RCC 7860 (cell line): ENCODE measurements around the gene FA2H.

Experiments used
- DNase-seq: peaks from one replicate; pipeline ENCODE4 v3.0.0-alpha.2; 2015; ENCODE audit warnings: low spot score
- FAIRE-seq: peaks from 2 replicates; lab custom pipeline; 2012; peaks lifted over from hg19 to GRCh38; lab: Jason Lieb, UNC

FA2H gene

GRCh38 chr16:74745109-74745615 is 29.5 kb downstream of the FA2H start:
- no peak for FAIRE-seq
- DNase-seq = no peak

GRCh38 chr16:74744566-74744965 is 30.1 kb downstream of the FA2H start:
- no peak for DNase-seq
- FAIRE-seq = no peak

- FAIRE-seq (peak; percentile 86), DNase-seq (peak; percentile 95)
Measured at GRCh38 chr16:74743668-74744299, 30.8 kb downstream of the FA2H start.

GRCh38 chr16:74743045-74743667 is 31.5 kb downstream of the FA2H start:
- DNase-seq = no peak

GRCh38 chr16:74742051-74742481 is 32.6 kb downstream of the FA2H start:
- DNase-seq = no peak
- FAIRE-seq = no peak

More at GRCh38 chr16:74743045-74743667, 31.5 kb downstream of the FA2H start:
- no peak for FAIRE-seq

- DNase-seq (peak; percentile 63), FAIRE-seq (no peak)
Measured at GRCh38 chr16:74740795-74741304, 33.8 kb downstream of the FA2H start.

GRCh38 chr16:74739275-74739674 is 35.3 kb downstream of the FA2H start:
- FAIRE-seq = no peak
- DNase-seq = no peak

- FAIRE-seq = no peak
Measured at GRCh38 chr16:74738816-74739215, 35.8 kb downstream of the FA2H start.

GRCh38 chr16:74738113-74738541 is 36.5 kb downstream of the FA2H start:
- DNase-seq (peak; percentile 89), FAIRE-seq (peak; percentile 84)

More at GRCh38 chr16:74738816-74739215, 35.8 kb downstream of the FA2H start:
- no peak for DNase-seq

- no peak for FAIRE-seq
- DNase-seq = no peak
Measured at GRCh38 chr16:74737521-74737920, 37.1 kb downstream of the FA2H start.

- no peak for DNase-seq
- FAIRE-seq = no peak
Measured at GRCh38 chr16:74736531-74737157, 38.0 kb downstream of the FA2H start.

- FAIRE-seq = no peak
- DNase-seq = no peak
Measured at GRCh38 chr16:74735554-74735953, 39.1 kb downstream of the FA2H start.

GRCh38 chr16:74735162-74735452 is 39.5 kb downstream of the FA2H start:
- no peak for FAIRE-seq
- no peak for DNase-seq

- no peak for DNase-seq
- no peak for FAIRE-seq
Measured at GRCh38 chr16:74734361-74735161, 40.1 kb downstream of the FA2H start.

GRCh38 chr16:74732707-74733350 is 41.8 kb downstream of the FA2H start:
- no peak for FAIRE-seq
- no peak for DNase-seq

- DNase-seq = no peak
- no peak for FAIRE-seq
Measured at GRCh38 chr16:74731853-74732477, 42.7 kb downstream of the FA2H start.

GRCh38 chr16:74729783-74730683 is 44.6 kb downstream of the FA2H start:
- no peak for FAIRE-seq
- no peak for DNase-seq

- DNase-seq (no peak), FAIRE-seq (no peak)
Measured at GRCh38 chr16:74727903-74728302, 46.7 kb downstream of the FA2H start.

GRCh38 chr16:74726716-74727115 is 47.9 kb downstream of the FA2H start:
- FAIRE-seq (no peak), DNase-seq (peak; percentile 53)
